GM12878 (cell line): ENCODE results near the gene BCAR3. TPM values are rescaled to one million over a fixed set of nuclear protein-coding genes. Genes with fewer than 3 reads are reported as not detected.

Experiments used
- ATAC-seq: fragments of 200-7000 bp; cut with Tn5 transposase; 3 replicates; pipeline ENCODE4 v1.9.1; 2020; ENCODE audit warnings: mild to moderate bottlenecking, moderate library complexity
- BruUV-seq: library from RNA; stranded (reverse); fragments of 400-500 nt; replicated peaks from 2 replicates; lab custom pipeline; 2021; lab: Mats Ljungman, UMichigan
- CTCF ChIA-PET: fragments of 300-600 bp; sonication (Branson Sonifier 250); formaldehyde crosslinking; extraction: SDS; loops from one replicate; lab custom pipeline; 2021; ENCODE audit warnings: inconsistent platforms; lab: Yijun Ruan, JAX
- POLR2A ChIA-PET: fragments of 350-600 bp; formaldehyde crosslinking; extraction: SDS; loops from one replicate; lab custom pipeline; 2021; ENCODE audit warnings: inconsistent platforms; lab: Charles Lee
- RAD21 ChIA-PET: fragments of 300-600 bp; sonication (Branson Sonifier 250); formaldehyde crosslinking; loops from one replicate; lab custom pipeline; 2023; ENCODE audit warnings: antibody characterized with exemption; ENCODE audit not compliant: unreplicated experiment; lab: Charles Lee
- SMC1A ChIA-PET: fragments of 300-600 bp; sonication (Branson Sonifier 250); formaldehyde crosslinking; loops from one replicate; lab custom pipeline; 2023; ENCODE audit not compliant: unreplicated experiment, uncharacterized antibody; lab: Charles Lee
- DNase-seq: peaks from one replicate; pipeline ENCODE4 v3.0.0-alpha.2; 2011; ENCODE audit warnings: low read depth, low spot score
- FAIRE-seq: peaks from 3 replicates; lab custom pipeline; 2011; peaks lifted over from hg19 to GRCh38; lab: Jason Lieb, UNC
- H2AFZ ChIP-seq: 2 replicates; pipeline ENCODE4 v1.6.0; 2011; ENCODE audit warnings: low read depth, low read length, control low read depth; ENCODE audit not compliant: control insufficient read depth
- H3K27ac ChIP-seq: 2 replicates; pipeline ENCODE4 v1.5.1; 2011; ENCODE audit warnings: control low read depth; ENCODE audit not compliant: control insufficient read depth, insufficient read depth
- H3K27me3 ChIP-seq, 2 experiments: replicated peaks in 1 of 2; 2 replicates each; pipeline versions ENCODE4 v1.6.0 to v1.6.1; 2011; ENCODE audit warnings: low read length in 1 of 2; ENCODE audit not compliant: control insufficient read depth in 2 of 2, insufficient read depth in 2 of 2
- H3K36me3 ChIP-seq, 2 experiments: 2 replicates each; pipeline ENCODE4 v1.5.1; 2011; ENCODE audit warnings: low read length in 1 of 2; ENCODE audit not compliant: control insufficient read depth in 2 of 2, insufficient read depth in 2 of 2
- H3K4me1 ChIP-seq: 2 replicates; pipeline ENCODE4 v1.6.1; 2011; ENCODE audit warnings: mild to moderate bottlenecking, low read length, moderate library complexity, mixed read lengths; ENCODE audit not compliant: control insufficient read depth, insufficient read depth
- H3K4me2 ChIP-seq: 2 replicates; pipeline ENCODE4 v1.6.0; 2011; ENCODE audit warnings: control low read depth; ENCODE audit not compliant: control insufficient read depth, insufficient read depth
- H3K4me3 ChIP-seq: fragments of 200-600 bp; sonication (generic); 2 replicates; pipeline ENCODE4 v1.5.1; 2016
- H3K79me2 ChIP-seq: 2 replicates; pipeline ENCODE4 v1.6.0; 2011; ENCODE audit warnings: low read length; ENCODE audit not compliant: control insufficient read depth, insufficient read depth
- H3K9ac ChIP-seq: 2 replicates; pipeline ENCODE4 v1.8.0; 2011; ENCODE audit warnings: low read length, control low read depth, mixed read lengths; ENCODE audit not compliant: control insufficient read depth, insufficient read depth
- H3K9me3 ChIP-seq: replicated peaks from 3 replicates; pipeline ENCODE4 v1.5.1; 2011; ENCODE audit warnings: mild to moderate bottlenecking, low read length; ENCODE audit not compliant: control insufficient read depth, insufficient read depth
- H4K20me1 ChIP-seq: 2 replicates; pipeline ENCODE4 v1.6.0; 2011; ENCODE audit not compliant: control insufficient read depth, insufficient read depth
- BCL11A ChIP-seq: IDR thresholded peaks from 2 replicates; pipeline ENCODE4 v1.6.1; 2011; ENCODE audit warnings: low read depth, low read length
- CEBPZ ChIP-seq: fragments of 150-350 bp; IDR thresholded peaks from 2 replicates; pipeline ENCODE4 v1.6.1; 2016; ENCODE audit warnings: low read depth, low read length
- E2F4 ChIP-seq: IDR thresholded peaks from 2 replicates; pipeline ENCODE4 v1.6.1; 2012; ENCODE audit warnings: low read depth, low read length, improper control_type of control experiment
- ELK1 ChIP-seq: IDR thresholded peaks from 2 replicates; pipeline ENCODE4 v1.6.1; 2012; ENCODE audit warnings: low read depth, low read length, improper control_type of control experiment
- EP300 ChIP-seq, 2 experiments: fragments of 150-350 bp in 1 of 2; IDR thresholded peaks; 2 replicates each; pipeline ENCODE4 v1.6.1; 2011 to 2012; ENCODE audit warnings: low read depth in 2 of 2, low read length in 2 of 2, borderline replicate concordance in 1 of 2, improper control_type of control experiment in 1 of 2, inconsistent platforms in 1 of 2; ENCODE audit not compliant: control insufficient read depth in 1 of 2
- HCFC1 ChIP-seq: fragments of 150-350 bp; IDR thresholded peaks from 2 replicates; pipeline ENCODE4 v1.6.1; 2014; ENCODE audit warnings: low read length
- IKZF2 ChIP-seq, 2 experiments: fragments of 450-650 bp; IDR thresholded peaks; 2 replicates each; pipeline ENCODE4 v1.6.1; 2017; ENCODE audit warnings: mild to moderate bottlenecking in 2 of 2, moderate library complexity in 2 of 2
- PKNOX1 ChIP-seq: fragments of 450-650 bp; IDR thresholded peaks from 2 replicates; pipeline ENCODE4 v1.6.1; 2016; ENCODE audit warnings: mild to moderate bottlenecking
- WRNIP1 ChIP-seq: IDR thresholded peaks from 2 replicates; pipeline ENCODE4 v1.6.1; 2011; ENCODE audit warnings: low read depth, low read length, improper control_type of control experiment, borderline replicate concordance
- ZBTB4 ChIP-seq: fragments of 450-650 bp; formaldehyde crosslinking; IDR thresholded peaks from 2 replicates; pipeline ENCODE4 v1.4.0; 2022; ENCODE audit warnings: mild to moderate bottlenecking, moderate library complexity
- WGBS: methylation state at CpG from one replicate; pipeline ENCODE4 v1.1.6; 2016; ENCODE audit warnings: low lambda C conversion rate; ENCODE audit not compliant: insufficient replicate concordance, insufficient coverage; ENCODE audit errors: missing lambda C conversion rate; 5-methylcytosine and 5-hydroxymethylcytosine counted together
- in situ Hi-C: fragments of 300-500 bp; cut with MboI; formaldehyde crosslinking; loops from 9 replicates; pipeline ENCODE4 v1.14.3; 2018; ENCODE audit warnings: mixed read lengths
- intact Hi-C: fragments of 100-400 bp; cut with micrococcal nuclease; formaldehyde crosslinking; loops from one replicate; pipeline ENCODE4 v1.14.2; 2022; ENCODE audit not compliant: unreplicated experiment
- polyA plus RNA-seq, 11 experiments: library from polyadenylated mRNA; depleted of rRNA in 4 of 11; unstranded in 6 of 11; stranded (reverse) in 5 of 11; fragments of >200 nt; fragmentation: Nextera tagmentation in 4 of 11; fragmentation: Illumina TruSeq in 1 of 11; extraction: Ambion mirVana in 4 of 11; extraction: Trizol in 1 of 11; gene quantifications; 1 replicate in 1 of 11; 2 replicates in 10 of 11; pipeline versions ENCODE4 v1.2.1 to v1.2.3, GENCODE V29; 2011 to 2016; ENCODE audit warnings: inconsistent platforms in 2 of 11, missing spikeins in 2 of 11, low read depth in 1 of 11
- total RNA-seq, 4 experiments: library from RNA; depleted of rRNA in 3 of 4; stranded (reverse); fragments of >200 nt in 3 of 4; fragmentation: Illumina TruSeq in 1 of 4; extraction: Trizol in 1 of 4; gene quantifications; 2 replicates each; pipeline versions ENCODE4 v1.2.1 to v1.2.3, GENCODE V29; 2013 to 2021

Gene BCAR3
- total and polyA plus RNA-seq, 10 of the 15 experiments (the other 5 are each of a cell fraction or from before 2014, with no cell fraction given) = 1.3 to 6.6 (median 1.8) TPM

GRCh38 chr1:93710499-93711453 is 29.1 kb upstream of the BCAR3 start:
- no peak overlapping the region for H2AFZ ChIP-seq
- DNase-seq (no peak), FAIRE-seq (no peak), ATAC-seq (peak; percentile 7)
- ChIA-PET RAD21 (interaction anchor here (0.9 to 1.6 kb wide), 6 partner anchors 12 to 30 kb away, joined by 3 to 4 read pairs (median 4); partner anchors contain the start of gene BCAR3), POLR2A (interaction anchor here (1.2 to 5.8 kb wide), 4 partner anchors 7 to 28 kb away, joined by 3 to 25 read pairs (median 4); no protein-coding TSS in a partner anchor), SMC1A (interaction anchor here (0.7 to 2.6 kb wide), 15 partner anchors 8 to 103 kb away, joined by 3 to 10 read pairs (median 5); partner anchors contain the start of gene BCAR3), CTCF (interaction anchor here (0.7 to 1.4 kb wide), 5 partner anchors 15 to 103 kb away, joined by 3 to 4 read pairs (median 3); no protein-coding TSS in a partner anchor)
- no peaks in the 10 kb centered on the region for H3K9me3 ChIP-seq
- H3K27ac ChIP-seq = no peak overlapping the region
- WGBS = 73% methylated on average over 10 of the region's 10 CpGs
- no TSS peak for BruUV-seq
- no peaks in the 10 kb centered on the region for H3K27me3 ChIP-seq
- H3K4me2 ChIP-seq = no peak overlapping the region
- intact Hi-C loops (no loop called here), in situ Hi-C loops (no loop called here)
- H3K4me3 ChIP-seq = no peak overlapping the region
- H3K79me2 ChIP-seq = no peaks in the 10 kb centered on the region
- H4K20me1 ChIP-seq = no peaks in the 10 kb centered on the region
- H3K9ac ChIP-seq = no peak overlapping the region
- H3K36me3 ChIP-seq = no peaks in the 10 kb centered on the region
- H3K4me1 ChIP-seq = peaks cover 56% of the 10 kb centered on the region
- TF ChIP-seq EP300 (IDR thresholded peaks at IDR 0.05; ENCODE audit: borderline replicate concordance in 1 of 2, control insufficient read depth in 1 of 2, low read depth in 2 of 2, low read length in 2 of 2) = 0 out of 4 replicates have a peak, but pooled peaks of 1 of the 2 experiments have one; percentile 50
- peak; percentile 71 for TF ChIP-seq PKNOX1
- TF ChIP-seq BCL11A = peak; percentile 49; the same call in 1 of the 2 replicates
- TF ChIP-seq ZBTB4 (CRISPR knock-in tag) = no peak
- peak in 1 of 2 experiments; percentile 54; a peak in 2 of 4 replicates for TF ChIP-seq IKZF2 (IDR thresholded peaks at IDR 0.05)
- TF ChIP-seq WRNIP1 = no peak
- TF ChIP-seq HCFC1 = no peak
- TF ChIP-seq ELK1 = no peak
- no peak for TF ChIP-seq E2F4
- no peak for TF ChIP-seq CEBPZ
